Lower lobe of right lung (tissue), 2 donors: ENCODE results near the gene SMYD3. TPM values are rescaled to one million over a fixed set of nuclear protein-coding genes. Genes with fewer than 3 reads are reported as not detected.

Experiments
- ATAC-seq, 2 donors: fragments of 200-7000 bp; cut with Tn5 transposase; one replicate each; pipeline ENCODE4 v1.9.1; 2020 to 2022; ENCODE audit warnings: mild to moderate bottlenecking in 2 of 2, moderate library complexity in 2 of 2
- DNase-seq: peaks from one replicate; pipeline ENCODE4 v3.0.0-alpha.2; 2020
- H3K27ac ChIP-seq: fragments of 200-600 bp; one replicate; pipeline ENCODE4 v1.8.0; 2022
- H3K27me3 ChIP-seq: fragments of 200-600 bp; one replicate; pipeline ENCODE4 v1.8.0; 2022; ENCODE audit warnings: low read depth
- H3K36me3 ChIP-seq: fragments of 200-600 bp; one replicate; pipeline ENCODE4 v1.8.0; 2022; ENCODE audit warnings: mild to moderate bottlenecking
- H3K4me1 ChIP-seq: fragments of 200-600 bp; one replicate; pipeline ENCODE4 v1.8.0; 2022
- H3K4me3 ChIP-seq: fragments of 200-600 bp; one replicate; pipeline ENCODE4 v1.8.0; 2022; ENCODE audit warnings: mild to moderate bottlenecking
- H3K9me3 ChIP-seq: fragments of 200-600 bp; one replicate; pipeline ENCODE4 v1.8.0; 2022
- CTCF ChIP-seq: fragments of 200-600 bp; IDR thresholded peaks from one replicate; pipeline ENCODE4 v1.8.0; 2022; ENCODE audit warnings: antibody characterized with exemption, mild to moderate bottlenecking
- intact Hi-C: fragments of 100-400 bp; cut with DNase I; formaldehyde crosslinking; loops from one replicate; pipeline ENCODE4 v1.11.0; 2022
- total RNA-seq: library from RNA; stranded (reverse); fragmentation: NEBNext Ultra II Directional; extraction: Animal tissue kit (Norgen Biotek cat#: 25700); gene quantifications from one replicate; pipeline ENCODE4 v1.2.1, GENCODE V29; 2021
- donor health status: DM: no; HTN: yes; CAD: no; lungs with severe emphysema.

SMYD3 gene
- total RNA-seq, 1 donor from 2014 or later: 20.5 TPM

- intact Hi-C loops: no loop called here
- ATAC-seq (no peak), DNase-seq (no peak)
- Histone ChIP-seq H3K4me1 (no peaks in the 10 kb centered on the region), H3K9me3 (no peaks in the 10 kb centered on the region), H3K4me3 (no peak overlapping the region), H3K27ac (no peak overlapping the region), H3K36me3 (no peaks in the 10 kb centered on the region), H3K27me3 (no peaks in the 10 kb centered on the region)
- TF ChIP-seq CTCF: no peak
Observed at GRCh38 chr1:246212013-246212412, 295.1 kb downstream of the SMYD3 start.

GRCh38 chr1:246210756-246211155, 296.3 kb downstream of the SMYD3 start:
- intact Hi-C loops: no loop called here
- DNase-seq (no peak), ATAC-seq (no peak)
- H3K4me1 ChIP-seq: no peaks in the 10 kb centered on the region
- no peaks in the 10 kb centered on the region for H3K27me3 ChIP-seq
- no peak for TF ChIP-seq CTCF
- H3K9me3 ChIP-seq: no peaks in the 10 kb centered on the region
- no peaks in the 10 kb centered on the region for H3K36me3 ChIP-seq
- H3K27ac ChIP-seq: no peak overlapping the region
- no peak overlapping the region for H3K4me3 ChIP-seq

GRCh38 chr1:246208105-246208504, 299.0 kb downstream of the SMYD3 start:
- no peaks in the 10 kb centered on the region for H3K27me3 ChIP-seq
- H3K9me3 ChIP-seq: no peaks in the 10 kb centered on the region
- no peak for TF ChIP-seq CTCF
- no peak for DNase-seq
- intact Hi-C loops: no loop called here
- no peak overlapping the region for H3K27ac ChIP-seq
- H3K36me3 ChIP-seq: no peaks in the 10 kb centered on the region
- H3K4me1 ChIP-seq: no peaks in the 10 kb centered on the region
- H3K4me3 ChIP-seq: no peak overlapping the region
- no peak for ATAC-seq

GRCh38 chr1:246203180-246203579, 303.9 kb downstream of the SMYD3 start:
- Histone ChIP-seq H3K27ac (no peak overlapping the region), H3K4me1 (no peaks in the 10 kb centered on the region), H3K27me3 (no peaks in the 10 kb centered on the region), H3K36me3 (no peaks in the 10 kb centered on the region), H3K4me3 (no peak overlapping the region), H3K9me3 (no peaks in the 10 kb centered on the region)
- intact Hi-C loops: no loop called here
- no peak for DNase-seq
- TF ChIP-seq CTCF: no peak
- no peak for ATAC-seq

GRCh38 chr1:246200738-246201137, 306.3 kb downstream of the SMYD3 start:
- DNase-seq (no peak), ATAC-seq (no peak)
- H3K27ac ChIP-seq: no peak overlapping the region
- no peaks in the 10 kb centered on the region for H3K36me3 ChIP-seq
- intact Hi-C loops: no loop called here
- H3K4me1 ChIP-seq: no peaks in the 10 kb centered on the region
- no peak for TF ChIP-seq CTCF
- H3K4me3 ChIP-seq: no peak overlapping the region
- H3K27me3 ChIP-seq: no peaks in the 10 kb centered on the region
- H3K9me3 ChIP-seq: no peaks in the 10 kb centered on the region

GRCh38 chr1:246200225-246200624, 306.9 kb downstream of the SMYD3 start:
- ATAC-seq (no peak), DNase-seq (no peak)
- H3K4me3 ChIP-seq: no peak overlapping the region
- H3K27me3 ChIP-seq: no peaks in the 10 kb centered on the region
- no peak for TF ChIP-seq CTCF
- intact Hi-C loops: no loop called here
- no peaks in the 10 kb centered on the region for H3K9me3 ChIP-seq
- no peaks in the 10 kb centered on the region for H3K36me3 ChIP-seq
- H3K27ac ChIP-seq: no peak overlapping the region
- H3K4me1 ChIP-seq: no peaks in the 10 kb centered on the region
